NCI-H2081 (cell line): ENCODE results near the gene IFI30.

Source experiments
- DNase-seq, 2 experiments: peaks; one replicate each; lab custom pipeline; 2025; lab: John Stamatoyannopoulos, UW

The IFI30 gene

DNA sequence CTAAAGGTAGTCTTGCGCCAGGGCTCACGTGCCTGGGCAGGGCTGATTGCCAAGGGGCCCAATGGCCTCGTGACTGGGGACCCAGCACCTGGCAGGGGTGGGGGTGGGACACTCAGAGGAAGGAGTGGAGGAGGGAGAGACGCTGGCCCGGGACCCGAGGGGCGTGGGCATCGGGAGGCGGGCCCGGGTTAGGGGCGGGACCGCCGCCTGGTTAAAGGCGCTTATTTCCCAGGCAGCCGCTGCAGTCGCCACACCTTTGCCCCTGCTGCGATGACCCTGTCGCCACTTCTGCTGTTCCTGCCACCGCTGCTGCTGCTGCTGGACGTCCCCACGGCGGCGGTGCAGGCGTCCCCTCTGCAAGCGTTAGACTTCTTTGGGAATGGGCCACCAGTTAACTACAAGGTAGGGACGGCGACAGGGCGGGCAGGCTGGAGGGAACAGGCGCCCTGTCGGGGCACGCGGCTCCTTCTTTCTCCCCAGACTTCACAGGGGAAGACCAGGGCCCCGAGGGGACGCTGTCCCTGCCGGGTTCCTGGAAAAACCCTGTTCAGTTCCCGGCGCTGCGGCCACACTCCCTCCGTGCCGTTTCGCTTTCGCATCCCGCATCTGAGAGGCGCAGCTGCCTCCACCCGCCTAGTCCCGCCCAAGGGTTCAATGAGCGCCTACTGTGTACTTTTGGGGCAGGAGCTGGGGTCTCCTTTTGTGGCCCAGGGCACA is at the start of gene IFI30:
Gene IFI30 (plus strand): TSS at position 242 of the 717 bp plus-strand sequence. CDS start 29 bp downstream, at position 271.
- peak; percentile 88 to 89 for DNase-seq

DNA sequence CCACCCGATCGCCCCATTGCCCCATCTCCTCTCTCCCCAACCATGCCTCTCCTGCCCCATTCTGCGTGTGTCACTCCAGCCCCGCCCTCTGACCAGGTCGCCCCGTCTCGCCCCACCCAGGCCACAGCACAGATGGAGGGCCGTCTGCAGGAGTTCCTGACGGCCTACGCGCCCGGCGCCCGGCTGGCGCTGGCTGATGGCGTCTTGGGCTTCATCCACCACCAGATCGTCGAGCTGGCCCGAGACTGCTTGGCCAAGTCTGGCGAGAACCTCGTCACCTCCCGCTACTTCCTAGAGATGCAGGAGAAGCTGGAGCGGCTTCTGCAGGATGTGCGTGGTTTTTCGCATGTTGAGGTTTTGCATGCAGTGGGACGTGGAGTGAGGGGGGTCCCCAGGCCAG is 49.8 kb upstream of the IFI30 start:
- DNase-seq: no peak

DNA sequence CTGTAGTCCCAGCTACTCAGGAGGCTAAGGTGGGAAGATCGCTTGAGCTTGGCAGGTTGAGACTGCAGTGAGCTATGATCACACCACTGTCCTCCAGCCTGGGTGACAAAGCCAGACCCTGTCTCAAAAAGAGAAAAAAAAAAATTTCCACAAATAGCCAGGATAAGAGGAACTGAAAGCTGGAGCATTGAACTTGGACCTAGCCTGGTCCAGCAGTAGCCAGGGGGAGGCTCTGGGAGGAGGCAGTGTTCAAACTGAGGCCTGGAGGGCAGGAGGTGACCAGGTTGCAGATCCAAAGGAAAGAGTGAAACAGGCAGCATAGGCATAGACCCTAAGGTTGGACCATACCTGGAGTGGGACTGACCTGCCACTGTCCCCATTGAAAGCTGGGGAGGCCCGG is 47.5 kb upstream of the IFI30 start:
- DNase-seq: no peak

DNA sequence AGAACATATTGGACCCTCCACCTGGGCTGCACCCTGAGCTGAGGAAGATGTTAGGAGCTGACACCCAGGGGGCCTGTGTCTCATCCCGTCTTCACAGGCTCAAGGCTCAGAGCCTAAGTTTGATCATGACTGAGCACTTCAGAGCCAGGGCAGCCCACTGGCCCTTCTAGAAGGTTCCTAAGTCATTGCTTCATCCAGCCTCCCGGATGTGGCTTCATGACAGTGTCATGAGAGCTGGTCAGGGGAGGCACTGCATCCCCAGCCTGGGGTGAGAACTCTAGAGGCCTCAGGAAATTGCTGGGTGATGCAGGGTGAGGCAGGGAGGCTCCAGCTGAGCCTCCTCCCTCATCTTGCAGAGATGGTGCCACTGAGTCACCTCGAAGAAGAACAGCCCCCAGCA is 45.6 kb upstream of the IFI30 start:
- no peak for DNase-seq

DNA sequence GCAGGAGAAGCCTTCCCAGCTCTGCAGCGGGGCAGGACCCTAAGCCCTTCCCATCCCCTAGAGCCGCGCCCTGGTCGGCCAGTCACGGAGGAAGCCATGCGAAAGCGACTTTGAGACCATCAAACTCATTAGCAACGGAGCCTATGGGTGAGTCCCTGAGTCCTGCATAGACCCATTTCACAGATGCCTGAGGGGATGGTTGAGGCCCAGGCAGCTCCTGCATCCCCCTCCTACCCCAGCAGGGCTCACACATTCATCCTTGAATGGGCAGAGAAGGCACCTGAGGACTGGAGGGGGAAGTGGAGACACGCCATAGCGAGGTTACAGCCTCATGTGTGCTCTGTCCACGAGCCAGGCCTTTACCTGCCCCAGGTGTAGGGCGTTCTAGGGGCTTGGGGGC is 44.8 kb upstream of the IFI30 start:
- no peak for DNase-seq

DNA sequence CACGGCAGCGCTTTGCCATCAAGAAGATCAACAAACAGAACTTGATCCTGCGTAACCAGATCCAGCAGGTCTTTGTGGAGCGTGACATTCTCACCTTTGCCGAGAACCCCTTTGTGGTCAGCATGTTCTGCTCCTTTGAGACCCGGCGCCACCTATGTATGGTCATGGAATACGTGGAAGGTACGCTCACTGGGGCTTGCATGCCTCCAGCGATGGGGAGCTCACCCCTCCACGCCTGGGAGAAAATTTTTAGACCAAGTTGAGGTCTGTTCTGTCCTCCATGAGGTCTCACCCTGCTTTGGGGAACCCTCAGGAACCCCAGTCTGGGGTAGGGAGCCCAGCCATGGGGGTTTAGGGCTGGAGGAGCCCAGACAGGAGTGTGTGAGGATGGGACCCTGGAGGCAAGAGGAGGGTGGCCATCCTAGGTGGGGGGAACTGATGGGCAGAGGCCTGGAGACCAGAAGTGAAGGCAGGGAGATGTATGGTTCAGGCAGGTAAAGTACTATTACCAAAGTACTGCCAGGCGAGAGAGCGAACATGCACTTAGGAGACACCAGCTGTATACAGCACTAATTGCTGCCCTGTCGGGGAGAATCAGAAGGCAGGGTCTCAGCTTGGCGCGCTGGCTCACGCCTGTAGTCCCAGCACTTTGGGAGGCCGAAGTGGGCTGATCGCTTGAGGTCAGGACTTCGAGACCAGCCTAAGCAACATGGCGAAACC is 42.9 kb upstream of the IFI30 start:
- no peak for DNase-seq

DNA sequence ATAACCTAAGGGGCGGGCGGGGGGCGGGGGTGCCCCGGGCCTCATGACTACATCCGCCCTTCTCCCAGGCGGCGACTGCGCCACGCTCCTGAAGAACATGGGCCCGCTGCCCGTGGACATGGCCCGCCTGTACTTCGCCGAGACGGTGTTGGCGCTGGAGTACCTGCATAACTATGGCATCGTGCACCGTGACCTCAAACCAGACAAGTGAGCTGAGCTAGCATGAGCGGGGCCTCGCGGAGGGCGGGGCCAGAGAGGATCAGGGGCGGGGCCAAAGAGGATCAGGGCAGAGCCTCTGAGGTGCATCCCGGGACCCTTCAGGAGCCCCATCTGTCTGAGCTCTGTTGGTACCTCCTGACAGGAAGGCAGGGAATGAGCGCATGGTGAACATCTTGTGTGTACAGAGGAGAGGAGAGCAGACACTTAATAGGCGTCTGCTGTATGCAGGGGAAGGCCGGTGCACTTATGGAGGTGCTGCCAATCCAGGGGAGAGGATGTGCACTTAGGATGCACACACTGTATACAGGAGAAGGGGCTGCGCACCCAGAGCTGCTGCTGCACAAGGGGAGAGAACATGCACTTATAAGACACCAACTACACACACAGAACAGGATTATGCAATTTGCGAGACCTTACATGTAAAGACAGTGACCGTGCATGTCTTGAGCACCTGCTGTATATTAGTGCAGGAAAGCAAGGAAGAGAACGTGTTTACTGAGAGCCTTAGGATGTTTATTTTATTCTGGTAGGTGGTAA is 41.6 kb upstream of the IFI30 start:
- no peak for DNase-seq

DNA sequence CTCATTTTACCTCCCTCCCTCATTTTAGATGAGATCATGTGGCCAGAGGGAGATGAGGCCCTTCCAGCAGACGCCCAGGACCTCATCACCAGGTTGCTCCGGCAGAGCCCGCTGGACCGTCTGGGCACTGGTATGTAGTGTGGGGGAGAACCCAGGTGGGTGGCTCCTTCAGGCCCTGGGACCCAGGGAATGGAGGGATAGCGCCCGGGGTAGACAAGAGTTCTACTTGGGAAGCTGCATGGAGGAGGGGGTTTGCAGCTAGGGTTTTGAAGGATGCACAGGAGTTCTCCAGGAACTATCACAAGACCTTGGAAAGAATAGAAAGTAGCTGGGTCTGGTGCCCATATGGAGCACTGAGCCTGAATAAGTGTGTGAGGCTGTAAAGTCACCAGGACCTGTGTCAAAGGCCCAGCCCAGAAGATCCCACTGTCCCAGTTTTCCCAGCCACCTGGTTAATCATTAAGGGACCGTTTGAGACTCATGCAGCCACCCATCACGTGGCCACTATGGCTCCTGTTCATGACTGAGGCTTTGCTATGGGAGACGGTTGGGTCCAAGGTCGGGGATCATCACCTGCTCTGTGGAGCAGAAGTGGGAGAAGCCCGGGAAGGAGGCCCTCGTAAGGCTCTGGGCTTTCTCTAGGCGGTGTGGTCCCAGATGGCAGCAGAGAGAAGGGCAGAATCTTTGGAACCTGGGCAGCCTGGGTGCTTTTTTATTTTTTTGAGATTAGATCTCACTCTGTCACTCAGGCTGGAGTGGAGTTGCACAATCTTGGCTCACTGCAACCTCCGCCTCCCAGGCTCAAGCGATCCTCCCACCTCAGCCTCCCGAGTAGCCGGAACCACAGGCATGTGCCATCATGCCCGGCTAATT is 37.7 kb upstream of the IFI30 start:
- no peak for DNase-seq

DNA sequence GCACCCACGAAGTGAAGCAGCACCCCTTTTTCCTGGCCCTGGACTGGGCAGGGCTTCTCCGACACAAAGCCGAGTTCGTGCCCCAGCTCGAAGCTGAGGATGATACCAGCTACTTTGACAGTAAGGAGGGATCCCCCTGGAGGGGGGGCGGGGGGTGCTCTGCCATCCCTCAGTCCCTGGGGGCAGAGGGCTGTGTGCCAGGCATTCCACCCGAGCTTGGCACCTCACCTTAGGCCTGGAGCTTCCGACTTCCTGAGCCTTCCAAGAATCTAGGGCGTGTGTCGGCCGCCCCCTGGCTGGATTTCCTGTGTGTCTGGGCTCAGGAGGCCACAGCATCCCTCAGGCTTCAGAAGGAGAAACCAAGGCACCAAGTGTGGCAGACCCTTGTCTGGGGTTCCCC is 36.4 kb upstream of the IFI30 start:
- DNase-seq: no peak

DNA sequence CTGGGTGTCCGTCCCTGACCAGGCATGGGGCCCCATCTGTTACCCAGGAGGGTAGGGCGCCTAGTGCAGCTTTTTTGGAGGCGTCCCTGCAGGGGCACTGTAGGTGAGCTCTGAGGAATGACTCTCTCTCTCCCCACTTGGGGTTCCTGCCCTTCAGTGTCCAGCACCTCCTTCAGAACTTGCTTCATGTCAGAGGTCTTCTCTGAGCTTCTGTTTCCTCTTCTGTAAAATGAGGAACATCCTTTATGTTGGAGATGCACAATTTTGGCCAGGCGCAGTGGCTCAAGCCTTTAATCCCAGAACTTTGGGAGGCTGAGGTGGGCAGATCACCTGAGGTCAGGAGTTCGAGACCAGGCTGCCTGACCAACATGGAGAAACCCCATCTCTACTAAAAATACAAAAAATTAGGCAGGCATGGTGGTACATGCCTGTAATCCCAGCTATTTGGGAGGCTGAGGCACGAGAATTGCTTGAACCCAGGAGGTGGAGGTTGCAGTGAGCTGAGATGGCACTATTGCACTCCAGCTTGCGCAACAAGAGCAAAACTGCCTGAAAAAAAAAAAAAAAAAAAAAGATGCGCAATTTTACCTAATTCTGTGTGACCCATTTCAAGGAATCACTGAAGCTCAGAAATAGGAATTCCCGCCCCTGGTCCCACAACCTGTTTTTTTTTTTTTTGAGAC is 35.8 kb upstream of the IFI30 start:
- DNase-seq: no peak

DNA sequence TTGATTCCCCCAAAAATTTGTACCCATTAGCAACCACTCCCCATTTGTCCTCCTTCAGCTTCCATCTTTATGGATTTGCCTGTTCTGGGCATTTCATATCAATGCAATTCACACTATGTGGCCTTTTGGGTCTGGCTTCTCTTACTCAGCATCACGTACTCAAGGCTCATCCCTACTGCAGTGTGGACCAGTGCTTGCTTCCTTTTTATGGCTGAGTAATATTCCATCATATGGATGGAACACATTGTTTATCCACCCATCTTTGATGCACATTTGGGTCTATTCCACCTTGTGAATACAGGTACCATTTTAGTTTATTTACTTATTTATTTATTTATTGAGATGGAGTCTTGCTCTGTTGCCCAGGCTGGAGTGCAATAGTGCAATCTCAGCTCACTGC is 33.1 kb upstream of the IFI30 start:
- DNase-seq: no peak

DNA sequence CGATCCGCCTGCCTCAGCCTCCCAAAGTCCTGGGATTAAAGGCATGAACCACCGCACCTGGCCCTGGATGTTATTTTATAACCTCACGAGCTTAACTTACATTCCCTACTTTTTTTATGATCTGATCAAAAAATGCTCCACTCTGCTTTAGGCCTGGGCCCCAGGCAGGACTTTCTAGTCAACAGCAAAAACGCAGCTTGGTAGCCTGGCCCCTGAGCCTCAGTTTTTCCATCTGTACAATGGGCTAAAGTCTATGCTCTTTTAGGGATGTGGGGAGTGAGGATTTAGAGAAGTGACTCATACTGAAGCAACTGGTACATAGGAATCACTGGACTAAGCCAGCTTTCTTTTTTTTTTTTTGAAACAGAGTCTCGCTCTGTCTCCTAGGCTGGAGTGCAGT is 32.6 kb upstream of the IFI30 start:
- no peak for DNase-seq

DNA sequence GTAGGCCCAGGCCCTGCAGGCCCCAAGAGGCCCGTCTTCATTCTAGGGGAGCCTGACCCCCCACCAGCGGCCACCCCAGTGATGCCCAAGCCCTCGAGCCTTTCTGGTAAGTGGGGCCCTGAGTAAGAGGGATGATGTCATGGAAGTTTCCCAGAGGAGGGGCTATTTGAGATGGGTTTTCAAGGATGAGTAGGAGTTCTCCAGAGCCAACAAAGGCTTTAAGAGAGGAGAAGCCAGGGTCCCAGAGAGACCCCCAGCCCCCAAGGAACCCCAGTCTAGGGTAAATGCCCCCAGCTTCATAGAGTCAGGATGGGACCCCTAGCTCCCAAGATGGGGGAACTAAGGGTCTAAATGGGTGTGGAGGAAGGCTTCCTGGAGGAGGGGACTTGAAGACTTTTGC is 29.7 kb upstream of the IFI30 start:
- no peak for DNase-seq

DNA sequence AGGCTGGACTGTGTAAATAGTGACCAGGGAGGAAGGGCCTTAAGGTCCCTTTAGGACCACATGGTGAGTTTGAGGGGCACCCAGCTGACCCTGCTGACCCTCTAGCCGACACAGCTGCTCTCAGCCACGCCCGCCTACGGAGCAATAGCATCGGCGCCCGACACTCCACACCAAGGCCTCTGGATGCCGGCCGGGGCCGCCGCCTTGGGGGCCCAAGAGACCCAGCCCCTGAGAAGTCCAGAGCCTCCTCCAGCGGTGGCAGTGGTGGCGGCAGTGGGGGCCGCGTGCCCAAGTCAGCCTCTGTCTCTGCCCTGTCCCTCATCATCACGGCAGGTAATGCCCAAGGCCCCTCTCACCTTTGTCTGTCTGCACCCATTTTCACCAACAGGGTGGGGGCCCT is 29.3 kb upstream of the IFI30 start:
- no peak for DNase-seq

DNA sequence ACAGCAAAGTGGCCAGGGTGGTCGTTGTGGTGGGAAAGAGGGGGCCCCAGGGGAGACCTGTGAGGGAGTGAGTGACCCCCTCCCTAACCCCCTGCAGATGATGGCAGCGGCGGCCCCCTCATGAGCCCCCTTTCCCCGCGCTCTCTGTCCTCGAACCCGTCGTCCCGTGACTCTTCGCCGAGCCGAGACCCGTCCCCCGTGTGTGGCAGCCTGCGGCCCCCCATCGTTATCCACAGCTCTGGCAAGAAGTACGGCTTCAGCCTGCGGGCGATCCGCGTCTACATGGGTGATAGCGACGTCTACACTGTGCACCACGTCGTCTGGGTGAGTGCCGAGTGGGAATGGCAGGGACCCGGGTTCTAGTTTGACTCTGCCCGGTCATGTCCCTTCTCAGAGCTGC is 28.7 kb upstream of the IFI30 start:
- DNase-seq: no peak

DNA sequence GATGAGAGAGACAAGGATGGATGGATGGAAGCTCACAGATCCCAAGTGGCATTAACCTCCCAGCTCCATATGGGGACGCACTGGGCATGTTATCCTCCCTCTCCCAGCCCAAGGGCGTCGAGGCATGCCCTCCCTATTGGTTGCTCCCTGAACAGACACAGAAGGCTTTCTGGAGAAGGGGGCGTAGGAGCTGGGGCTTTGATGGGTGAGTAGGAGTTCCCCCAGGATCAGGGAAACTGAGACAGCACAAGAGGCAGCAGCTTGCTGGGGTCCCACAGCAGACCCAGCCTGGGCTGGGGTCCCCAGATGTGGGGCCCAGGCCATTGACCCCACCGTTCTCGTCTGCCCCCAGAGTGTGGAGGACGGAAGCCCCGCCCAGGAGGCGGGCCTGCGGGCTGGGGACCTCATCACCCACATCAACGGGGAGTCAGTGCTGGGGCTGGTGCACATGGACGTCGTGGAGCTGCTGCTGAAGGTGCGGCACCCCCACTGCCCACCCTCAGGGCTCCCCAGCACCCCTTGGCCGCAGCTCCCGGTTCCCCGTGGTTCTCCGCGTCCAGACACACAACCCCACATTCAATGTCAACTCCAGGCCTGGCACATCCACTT is 28.1 kb upstream of the IFI30 start:
- DNase-seq: no peak

DNA sequence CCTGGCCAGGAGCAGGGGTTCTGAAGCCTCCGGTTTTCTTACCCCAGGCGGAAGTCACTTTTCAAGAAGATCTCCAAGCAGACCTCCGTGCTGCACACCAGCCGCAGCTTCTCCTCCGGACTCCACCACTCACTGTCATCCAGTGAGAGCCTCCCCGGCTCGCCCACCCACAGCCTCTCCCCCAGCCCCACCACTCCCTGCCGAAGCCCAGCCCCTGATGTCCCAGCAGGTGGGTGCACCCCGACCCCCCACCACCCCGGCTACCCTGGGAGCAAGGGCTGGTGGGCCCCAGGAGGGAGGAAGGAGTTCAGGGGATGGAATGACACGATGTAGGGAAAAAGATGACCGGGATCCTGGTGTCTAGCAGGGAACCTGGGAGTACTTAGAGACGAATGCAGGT is 26.2 kb upstream of the IFI30 start:
- DNase-seq: no peak

DNA sequence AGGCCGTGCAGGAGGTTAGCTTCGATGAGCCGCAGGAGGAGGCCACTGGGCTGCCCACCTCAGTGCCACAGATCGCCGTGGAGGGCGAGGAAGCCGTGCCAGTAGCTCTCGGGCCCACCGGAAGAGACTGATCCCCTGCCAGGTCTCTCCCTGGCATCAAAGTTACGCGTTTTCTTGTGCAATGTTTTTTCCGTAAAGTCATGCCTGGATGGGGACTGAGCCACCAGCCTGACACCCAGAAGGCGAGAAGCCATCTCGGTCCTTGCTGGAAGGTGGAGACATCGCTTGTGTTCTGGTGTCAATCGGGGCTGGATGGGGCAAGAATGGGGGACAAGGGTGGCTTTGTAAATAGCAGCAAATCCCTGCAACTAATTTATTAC is 24.0 kb upstream of the IFI30 start:
- no peak for DNase-seq

DNA sequence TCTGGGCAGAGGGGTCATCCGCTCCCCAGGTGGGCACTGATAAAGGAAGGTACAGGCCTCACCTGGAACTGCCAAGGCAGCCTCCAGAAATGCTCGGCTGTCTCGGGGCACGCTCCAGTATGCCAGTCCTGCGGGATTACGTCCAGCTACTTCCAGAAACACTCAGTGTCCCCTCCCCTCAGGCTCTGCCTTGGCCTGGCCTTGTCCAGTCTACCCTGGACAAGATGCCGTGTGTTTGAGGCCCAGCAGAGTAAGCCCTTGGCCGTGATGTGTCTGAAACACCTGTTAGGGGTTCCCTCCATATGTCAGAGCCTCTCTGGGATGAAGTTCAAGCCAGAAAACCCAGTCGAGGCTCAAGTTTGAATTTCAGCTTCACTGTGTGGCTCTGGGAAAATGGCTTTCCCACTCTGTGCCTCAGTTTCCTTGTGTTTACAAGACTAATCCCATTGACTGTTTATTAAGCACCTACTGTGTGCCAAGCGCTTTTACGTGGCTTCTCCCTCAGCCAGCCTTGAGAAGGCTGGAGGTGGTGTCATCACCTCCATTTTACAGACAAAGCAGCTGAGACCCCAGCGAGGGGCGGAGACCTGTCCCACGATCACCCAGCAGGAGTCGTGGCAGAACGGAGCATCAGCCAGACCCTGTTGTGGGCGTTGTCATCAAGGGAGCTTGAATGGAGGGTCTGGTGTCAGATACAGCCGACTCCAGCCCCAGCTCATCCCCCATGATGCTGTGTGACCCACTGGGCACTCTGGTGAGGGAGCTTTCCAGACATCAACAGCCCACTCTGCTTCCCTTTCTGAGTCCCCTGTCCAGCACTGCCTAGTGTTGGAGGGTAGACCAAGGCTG is 22.6 kb upstream of the IFI30 start:
- DNase-seq: no peak

DNA sequence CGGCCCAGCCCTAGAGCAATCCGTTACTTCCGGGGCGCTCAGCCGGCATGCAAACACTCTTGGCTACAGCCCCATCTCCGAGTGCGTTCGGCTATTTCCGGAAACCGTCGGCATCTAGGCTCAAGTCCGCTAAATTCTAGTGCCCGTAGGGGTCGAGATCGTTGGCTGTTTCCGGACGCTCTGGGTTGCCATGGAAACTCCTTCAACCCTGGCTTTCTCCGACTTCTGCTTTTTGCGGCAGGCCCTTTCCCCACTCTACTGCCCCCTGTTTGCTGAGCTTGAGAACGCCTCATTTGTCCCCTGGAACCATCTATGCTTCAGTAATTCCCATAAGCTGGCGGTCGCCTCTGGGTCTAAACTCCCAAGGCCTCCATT is 21.2 kb upstream of the IFI30 start:
- peak; percentile 95 to 96 for DNase-seq
